ENCODE results near the gene SF3B6. TPM values are rescaled to one million over a fixed set of nuclear protein-coding genes. Genes with fewer than 3 reads are reported as not detected.

The SF3B6 gene
- total RNA-seq, 1 donor from 2014 or later, result 76.5 TPM

DNA sequence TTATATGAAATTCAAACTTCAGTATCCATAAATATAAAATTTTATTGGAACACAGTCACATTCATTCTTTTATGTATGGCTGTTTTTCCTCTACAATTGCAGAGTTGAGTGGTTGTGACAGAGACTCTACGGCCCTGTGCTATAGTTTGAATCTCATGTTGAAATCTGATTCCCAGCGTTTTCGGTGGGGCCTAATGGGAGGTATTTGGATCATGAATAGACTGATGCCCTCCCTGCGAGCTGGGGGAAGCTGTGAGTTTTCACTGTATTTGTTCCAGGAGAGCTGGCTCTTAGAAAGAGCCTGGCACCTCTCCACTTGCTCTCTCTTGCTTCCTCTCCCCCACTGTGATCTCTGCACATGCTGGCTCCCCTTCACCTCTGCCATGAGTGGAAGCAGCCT, 45.3 kb upstream of the SF3B6 start:
- Mint-ChIP-seq H3K27ac (ENCODE audit: unreplicated experiment) (no peak overlapping the region), H3K9me3 (ENCODE audit: unreplicated experiment) (peaks cover 5% of the 10 kb centered on the region), H3K36me3 (ENCODE audit: unreplicated experiment) (no peaks in the 10 kb centered on the region), H3K4me1 (ENCODE audit: low read depth, unreplicated experiment) (peaks cover 13% of the 10 kb centered on the region), H3K4me3 (ENCODE audit: unreplicated experiment) (no peak overlapping the region), H3K27me3 (ENCODE audit: unreplicated experiment) (peaks cover 2% of the 10 kb centered on the region)
- DNase-seq, result no peak
- TF ChIP-seq, protein P1, sequence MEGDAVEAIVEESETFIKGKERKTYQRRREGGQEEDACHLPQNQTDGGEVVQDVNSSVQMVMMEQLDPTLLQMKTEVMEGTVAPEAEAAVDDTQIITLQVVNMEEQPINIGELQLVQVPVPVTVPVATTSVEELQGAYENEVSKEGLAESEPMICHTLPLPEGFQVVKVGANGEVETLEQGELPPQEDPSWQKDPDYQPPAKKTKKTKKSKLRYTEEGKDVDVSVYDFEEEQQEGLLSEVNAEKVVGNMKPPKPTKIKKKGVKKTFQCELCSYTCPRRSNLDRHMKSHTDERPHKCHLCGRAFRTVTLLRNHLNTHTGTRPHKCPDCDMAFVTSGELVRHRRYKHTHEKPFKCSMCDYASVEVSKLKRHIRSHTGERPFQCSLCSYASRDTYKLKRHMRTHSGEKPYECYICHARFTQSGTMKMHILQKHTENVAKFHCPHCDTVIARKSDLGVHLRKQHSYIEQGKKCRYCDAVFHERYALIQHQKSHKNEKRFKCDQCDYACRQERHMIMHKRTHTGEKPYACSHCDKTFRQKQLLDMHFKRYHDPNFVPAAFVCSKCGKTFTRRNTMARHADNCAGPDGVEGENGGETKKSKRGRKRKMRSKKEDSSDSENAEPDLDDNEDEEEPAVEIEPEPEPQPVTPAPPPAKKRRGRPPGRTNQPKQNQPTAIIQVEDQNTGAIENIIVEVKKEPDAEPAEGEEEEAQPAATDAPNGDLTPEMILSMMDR (IDR thresholded peaks at IDR 0.05; ENCODE audit: partially characterized antibody, unreplicated experiment), result no peak

DNA sequence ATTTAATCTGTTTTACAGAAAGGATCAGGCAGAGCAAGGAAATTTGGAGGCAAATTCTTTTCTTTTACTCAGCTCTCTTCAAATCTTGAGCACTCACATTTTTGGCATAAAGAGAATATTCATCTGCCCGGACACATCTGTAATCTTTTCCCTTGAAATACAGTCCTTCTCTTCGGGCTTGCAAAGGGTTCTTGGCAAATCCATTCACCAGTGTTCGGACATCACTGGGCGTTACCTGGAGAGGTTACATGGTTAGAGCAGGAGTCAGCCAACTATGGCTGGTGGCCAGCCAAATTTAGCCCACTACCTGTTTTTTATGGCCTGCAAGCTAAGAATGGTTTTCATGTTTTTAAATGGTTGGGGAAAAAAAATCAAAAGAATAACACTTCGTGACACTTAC, 44.9 kb upstream of the SF3B6 start:
- H3K4me3 Mint-ChIP-seq (ENCODE audit: unreplicated experiment), result no peak overlapping the region
- no peaks in the 10 kb centered on the region for H3K36me3 Mint-ChIP-seq (ENCODE audit: unreplicated experiment)
- peaks cover 2% of the 10 kb centered on the region for H3K27me3 Mint-ChIP-seq (ENCODE audit: unreplicated experiment)
- DNase-seq, result no peak
- TF ChIP-seq, protein P1 (IDR thresholded peaks at IDR 0.05; ENCODE audit: partially characterized antibody, unreplicated experiment), result no peak
- peaks cover 4% of the 10 kb centered on the region for H3K9me3 Mint-ChIP-seq (ENCODE audit: unreplicated experiment)
- H3K27ac Mint-ChIP-seq (ENCODE audit: unreplicated experiment), result no peak overlapping the region
- H3K4me1 Mint-ChIP-seq (ENCODE audit: low read depth, unreplicated experiment), result peaks cover 13% of the 10 kb centered on the region

DNA sequence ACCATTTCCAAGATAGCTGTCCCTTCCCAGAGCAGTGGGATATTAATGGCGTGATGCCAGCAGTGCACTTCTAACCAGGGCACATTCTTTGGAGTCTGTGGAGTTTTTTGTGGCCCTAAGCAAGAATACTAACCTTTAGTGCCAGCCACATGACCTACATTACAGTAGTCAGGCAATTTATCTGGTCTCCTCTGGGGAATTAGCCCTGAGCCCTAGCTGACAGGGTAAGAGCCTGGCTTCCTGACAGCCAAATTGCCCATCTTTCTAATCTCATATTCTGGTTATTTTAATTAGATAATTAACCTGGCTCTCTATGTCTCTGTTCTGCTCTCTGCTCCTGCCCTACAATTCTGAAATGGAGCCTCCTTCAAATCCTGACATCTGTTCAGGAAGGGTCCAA, 41.8 kb upstream of the SF3B6 start:
- TF ChIP-seq, protein P1 (IDR thresholded peaks at IDR 0.05; ENCODE audit: partially characterized antibody, unreplicated experiment), result no peak
- H3K4me1 Mint-ChIP-seq (ENCODE audit: low read depth, unreplicated experiment), result peaks cover 7% of the 10 kb centered on the region
- no peak for DNase-seq
- H3K4me3 Mint-ChIP-seq (ENCODE audit: unreplicated experiment), result no peak overlapping the region
- H3K27ac Mint-ChIP-seq (ENCODE audit: unreplicated experiment), result no peak overlapping the region
- H3K9me3 Mint-ChIP-seq (ENCODE audit: unreplicated experiment), result peaks cover 4% of the 10 kb centered on the region
- peaks cover 2% of the 10 kb centered on the region for H3K27me3 Mint-ChIP-seq (ENCODE audit: unreplicated experiment)
- H3K36me3 Mint-ChIP-seq (ENCODE audit: unreplicated experiment), result no peaks in the 10 kb centered on the region

DNA sequence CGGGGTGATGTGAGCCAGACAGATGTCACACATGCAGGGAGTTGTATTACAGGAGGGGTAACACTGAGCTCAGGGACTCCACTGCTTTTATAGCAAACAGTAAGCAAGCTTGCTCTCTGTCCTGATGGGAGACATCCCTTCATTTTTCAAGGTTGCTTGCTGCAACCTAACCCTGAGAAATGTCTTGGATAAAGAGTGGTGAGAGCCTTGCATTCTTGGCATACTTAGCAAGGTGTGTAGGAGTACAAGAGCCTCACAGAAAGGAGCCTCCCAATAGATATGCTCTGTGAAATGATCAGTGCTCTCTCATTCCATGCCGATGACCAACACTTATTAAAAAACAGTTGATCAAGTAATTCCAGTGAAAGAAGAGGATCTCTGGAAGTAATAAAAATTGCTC, 38.9 kb upstream of the SF3B6 start:
- DNase-seq, result no peak
- H3K4me3 Mint-ChIP-seq (ENCODE audit: unreplicated experiment), result no peak overlapping the region
- H3K36me3 Mint-ChIP-seq (ENCODE audit: unreplicated experiment), result no peaks in the 10 kb centered on the region

DNA sequence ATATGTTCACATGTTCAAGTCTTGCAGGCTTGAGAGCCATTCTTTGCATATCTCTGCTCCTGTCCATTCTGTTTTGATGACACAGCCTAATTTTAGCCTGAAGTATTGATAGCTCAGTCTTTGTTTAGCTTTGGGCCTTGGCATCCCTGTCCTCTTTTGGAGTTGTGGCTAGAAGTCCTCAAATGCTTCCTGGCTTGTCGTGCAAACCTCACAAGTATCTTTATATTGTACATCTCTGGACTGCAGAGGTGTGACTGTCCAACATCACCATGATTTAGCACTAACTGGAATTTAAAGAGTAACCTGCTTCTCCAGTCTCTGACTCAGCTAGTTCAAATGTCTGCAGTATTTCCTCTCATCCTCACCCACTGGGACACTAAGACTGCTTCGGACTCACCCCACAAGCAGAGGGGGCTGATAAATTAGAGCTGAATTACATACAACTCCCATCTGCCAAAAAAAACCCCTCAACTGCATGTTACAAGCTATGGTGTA, 35.3 kb upstream of the SF3B6 start:
- DNase-seq, result no peak
- TF ChIP-seq, protein P1 (IDR thresholded peaks at IDR 0.05; ENCODE audit: partially characterized antibody, unreplicated experiment), result no peak
- Mint-ChIP-seq H3K36me3 (ENCODE audit: unreplicated experiment) (peaks cover 14% of the 10 kb centered on the region), H3K9me3 (ENCODE audit: unreplicated experiment) (peaks cover 4% of the 10 kb centered on the region), H3K27ac (ENCODE audit: unreplicated experiment) (no peak overlapping the region), H3K4me1 (ENCODE audit: low read depth, unreplicated experiment) (no peaks in the 10 kb centered on the region), H3K4me3 (ENCODE audit: unreplicated experiment) (no peak overlapping the region), H3K27me3 (ENCODE audit: unreplicated experiment) (no peaks in the 10 kb centered on the region)

More for the DNA sequence above, 38.9 kb upstream of the SF3B6 start:
- TF ChIP-seq, protein P1 (IDR thresholded peaks at IDR 0.05; ENCODE audit: partially characterized antibody, unreplicated experiment), result no peak
- Mint-ChIP-seq H3K27ac (ENCODE audit: unreplicated experiment) (no peak overlapping the region), H3K4me1 (ENCODE audit: low read depth, unreplicated experiment) (peaks cover 3% of the 10 kb centered on the region), H3K9me3 (ENCODE audit: unreplicated experiment) (no peaks in the 10 kb centered on the region), H3K27me3 (ENCODE audit: unreplicated experiment) (no peaks in the 10 kb centered on the region)

All from glutamatergic neuron (in vitro differentiated cells).